K562 (cell line): ENCODE results near the gene ALK. TPM values are rescaled to one million over a fixed set of nuclear protein-coding genes. Genes with fewer than 3 reads are reported as not detected.

Source experiments
- ATAC-seq: fragments of 200-7000 bp; cut with Tn5 transposase; 3 replicates; pipeline ENCODE4 v1.9.1; 2020; ENCODE audit warnings: moderate library complexity
- BruUV-seq: library from RNA; stranded (reverse); fragments of 400-500 nt; replicated peaks from 2 replicates; lab custom pipeline; 2021; lab: Mats Ljungman, UMichigan
- CTCF ChIA-PET: fragments of 300-600 bp; formaldehyde crosslinking; extraction: SDS; loops from one replicate; lab custom pipeline; 2021; ENCODE audit warnings: low intra/inter-chr PET ratio; lab: Yijun Ruan, JAX
- POLR2A ChIA-PET: fragments of 300-600, 350-650 bp; sonication (Branson Sonifier 250); formaldehyde crosslinking; extraction: SDS; loops from one replicate; lab custom pipeline; 2021; ENCODE audit warnings: antibody characterized with exemption, inconsistent platforms; lab: Yijun Ruan, JAX
- DNase-seq, 4 experiments: peaks; one replicate each; pipeline versions ENCODE4 v3.0.0 to v3.0.0-alpha.2; 2011 to 2018; ENCODE audit warnings: low spot score in 3 of 4, mixed read lengths in 3 of 4; ENCODE audit errors: extremely low read depth in 1 of 4
- FAIRE-seq: peaks from 2 replicates; lab custom pipeline; 2011; peaks lifted over from hg19 to GRCh38; lab: Jason Lieb, UNC
- H2AFZ ChIP-seq: 2 replicates; pipeline ENCODE4 v1.6.0; 2011; ENCODE audit warnings: low read depth, low read length, control low read depth, inconsistent platforms
- H3K27ac ChIP-seq: fragments of 200-600 bp; 3 replicates; pipeline ENCODE4 v1.8.0; 2011; ENCODE audit warnings: low read depth, mild to moderate bottlenecking, control low read depth, inconsistent platforms, low read length, moderate library complexity, mixed read lengths; ENCODE audit errors: extremely low read depth
- H3K27me3 ChIP-seq, 2 experiments: fragments of 300-600 bp in 1 of 2; 2 replicates in 1 of 2; 3 replicates in 1 of 2; pipeline versions ENCODE4 v1.6.0 to v1.8.0; 2011; ENCODE audit warnings: inconsistent platforms in 2 of 2, low read length in 2 of 2, mild to moderate bottlenecking in 1 of 2, mixed read lengths in 1 of 2, moderate library complexity in 1 of 2; ENCODE audit not compliant: control insufficient read depth in 2 of 2, insufficient read depth in 2 of 2
- H3K36me3 ChIP-seq: fragments of 300-600 bp; 3 replicates; pipeline ENCODE4 v1.8.0; 2011; ENCODE audit warnings: mild to moderate bottlenecking, low read length, inconsistent platforms; ENCODE audit not compliant: control insufficient read depth, insufficient read depth
- H3K4me1 ChIP-seq, 2 experiments: fragments of 200-600 bp in 1 of 2; replicated peaks in 1 of 2; 2 replicates in 1 of 2; 3 replicates in 1 of 2; pipeline versions ENCODE4 v1.5.1 to v1.8.0; 2011; ENCODE audit warnings: inconsistent platforms in 2 of 2, low read length in 2 of 2, mild to moderate bottlenecking in 1 of 2, mixed read lengths in 1 of 2, moderate library complexity in 1 of 2; ENCODE audit not compliant: control insufficient read depth in 2 of 2, insufficient read depth in 2 of 2
- H3K4me2 ChIP-seq: 2 replicates; pipeline ENCODE4 v1.6.1; 2011; ENCODE audit warnings: low read length, control low read depth, inconsistent platforms, mixed read lengths; ENCODE audit not compliant: insufficient read depth
- H3K4me3 ChIP-seq: fragments of 200-600 bp; sonication (generic), shearing (Covaris generic); 2 replicates; pipeline ENCODE4 v1.5.1; 2016; ENCODE audit warnings: control low read depth, inconsistent platforms
- H3K79me2 ChIP-seq: fragments of 200-600 bp; 3 replicates; pipeline ENCODE4 v1.8.0; 2011; ENCODE audit warnings: low read length, inconsistent platforms; ENCODE audit not compliant: control insufficient read depth, insufficient read depth
- H3K9ac ChIP-seq, 2 experiments: 2 replicates each; pipeline versions ENCODE4 v1.6.0 to v1.6.1; 2011; ENCODE audit warnings: low read depth in 2 of 2, low read length in 2 of 2, control low read depth in 1 of 2, inconsistent platforms in 1 of 2, mild to moderate bottlenecking in 1 of 2, mixed read lengths in 1 of 2; ENCODE audit not compliant: insufficient read depth in 1 of 2
- H3K9me1 ChIP-seq: one replicate; pipeline ENCODE4 v1.6.0; 2011; ENCODE audit warnings: inconsistent platforms, mild to moderate bottlenecking, low read length, moderate library complexity; ENCODE audit not compliant: control insufficient read depth, insufficient read depth
- H3K9me3 ChIP-seq: replicated peaks from 2 replicates; pipeline ENCODE4 v1.5.1; 2011; ENCODE audit warnings: low read depth, low read length, inconsistent platforms; ENCODE audit not compliant: control insufficient read depth, insufficient read depth
- H4K20me1 ChIP-seq: replicated peaks from 2 replicates; pipeline ENCODE4 v1.6.1; 2011; ENCODE audit warnings: low read length, inconsistent platforms, mixed read lengths; ENCODE audit not compliant: control insufficient read depth, insufficient read depth
- GATAD2B ChIP-seq: fragments of 450-650 bp; IDR thresholded peaks from 2 replicates; pipeline ENCODE4 v1.6.1; 2017; ENCODE audit warnings: mild to moderate bottlenecking, borderline replicate concordance
- NFATC3 ChIP-seq: fragments of 450-650 bp; IDR thresholded peaks from 2 replicates; pipeline ENCODE4 v1.6.1; 2017; ENCODE audit warnings: mild to moderate bottlenecking
- OTX1 ChIP-seq: fragments of 450-650 bp; formaldehyde crosslinking; IDR thresholded peaks from 2 replicates; pipeline ENCODE4 v1.4.0; 2022; ENCODE audit warnings: mild to moderate bottlenecking
- ZKSCAN8 ChIP-seq: fragments of 200-800 bp; sonication (Bioruptor generic); IDR thresholded peaks from 2 replicates; pipeline ENCODE4 v1.6.1; 2016; ENCODE audit warnings: missing genetic modification characterization, missing compliant biosample characterization
- WGBS: fragments of 100-300 bp; shearing (Covaris generic); methylation state at CpG from one replicate; pipeline ENCODE4 v1.1.6; 2016; ENCODE audit warnings: low coverage, mixed read lengths; ENCODE audit not compliant: insufficient coverage; ENCODE audit errors: missing lambda C conversion rate; 5-methylcytosine and 5-hydroxymethylcytosine counted together
- in situ Hi-C: fragments of 300-500 bp; cut with MboI; formaldehyde crosslinking; loops from 4 replicates; pipeline ENCODE4 v1.15.0; 2018; ENCODE audit warnings: inconsistent platforms, mixed read lengths
- intact Hi-C: fragments of 100-400 bp; cut with micrococcal nuclease; formaldehyde crosslinking; loops from 2 replicates; pipeline ENCODE4 v1.14.2; 2022
- polyA plus RNA-seq, 8 experiments: library from polyadenylated mRNA; depleted of rRNA in 4 of 8; stranded (reverse) in 5 of 8; unstranded in 3 of 8; fragments of >200 nt; fragmentation: Nextera tagmentation in 2 of 8; fragmentation: Illumina TruSeq in 1 of 8; extraction: Ambion mirVana in 2 of 8; extraction: Trizol in 1 of 8; gene quantifications; 2 replicates each; pipeline versions ENCODE4 v1.2.1 to v1.2.3, GENCODE V29; 2011 to 2014; ENCODE audit warnings: inconsistent platforms in 1 of 8, missing spikeins in 1 of 8
- total RNA-seq, 7 experiments: library from RNA; depleted of rRNA in 6 of 7; stranded (reverse); fragments of >200 nt in 6 of 7; fragmentation: Illumina TruSeq in 2 of 7; extraction: Trizol in 2 of 7; gene quantifications; 2 replicates each; pipeline versions ENCODE4 v1.2.1 to v1.2.3, GENCODE V29; 2011 to 2021; ENCODE audit warnings: low replicate concordance in 1 of 7
- TF ChIP-seq, protein P1 (sequence below): fragments of 250-450 bp; sonication (Bioruptor Pico); IDR thresholded peaks from 2 replicates; pipeline ENCODE4 v1.4.0; 2020; ENCODE audit warnings: mild to moderate bottlenecking, moderate library complexity
- TF ChIP-seq, protein P2 (sequence below): IDR thresholded peaks from 3 replicates; pipeline ENCODE4 v1.6.1; 2011; ENCODE audit warnings: borderline replicate concordance, mild to moderate bottlenecking; ENCODE audit not compliant: insufficient read length, insufficient read depth

ALK gene
- total and polyA plus RNA-seq, 9 of the 15 experiments (the other 6 are each of a cell fraction or from before 2014, with no cell fraction given) = not detected

DNA sequence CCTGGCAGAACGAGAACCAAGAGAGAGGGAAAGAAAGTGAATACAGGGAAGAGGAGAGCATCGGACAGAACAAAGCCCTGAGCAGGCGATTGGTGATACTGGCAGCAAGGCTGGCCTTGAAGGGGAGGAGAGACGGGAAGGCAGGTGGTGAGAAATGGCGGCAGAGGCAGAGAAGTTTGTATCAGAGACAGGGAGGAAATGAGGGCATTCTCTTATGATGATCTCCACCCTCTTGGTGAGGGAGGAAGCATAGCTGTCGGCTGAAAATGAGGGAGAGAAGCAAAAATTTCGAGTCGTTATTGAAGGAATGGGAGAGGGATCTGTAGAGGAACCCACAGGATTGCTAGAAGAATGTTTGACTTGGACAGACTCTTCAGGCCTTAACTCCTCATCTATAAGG, 725.6 kb downstream of the ALK start:
- Histone ChIP-seq H3K36me3 (no peaks in the 10 kb centered on the region), H3K79me2 (no peaks in the 10 kb centered on the region), H2AFZ (no peak overlapping the region), H4K20me1 (no peaks in the 10 kb centered on the region), H3K4me1 (no peaks in the 10 kb centered on the region), H3K9ac (no peak overlapping the region), H3K9me3 (no peaks in the 10 kb centered on the region), H3K9me1 (no peaks in the 10 kb centered on the region), H3K27ac (no peak overlapping the region), H3K4me2 (no peak overlapping the region), H3K4me3 (no peak overlapping the region), H3K27me3 (peaks cover 7 to 10% of the 10 kb centered on the region in 2 experiments; a peak in 3 of 5 replicates)
- no peak for TF ChIP-seq NFATC3
- BruUV-seq = no TSS peak
- in situ Hi-C loops (no loop called here), intact Hi-C loops (loop anchor here (2.0 to 10.0 kb wide), 3 partner anchors 121 to 611 kb away; partner anchors contain the start of gene PCARE)
- ATAC-seq = no peak
- no peak for FAIRE-seq
- WGBS = 2% methylated on average over 8 of the region's 8 CpGs
- ChIA-PET CTCF (interaction anchor here (2.8 to 3.4 kb wide), 2 partner anchors 238 to 374 kb away, joined by 13 to 48 read pairs; no protein-coding TSS in a partner anchor), POLR2A (no interaction called here)
- DNase-seq = no peak

DNA sequence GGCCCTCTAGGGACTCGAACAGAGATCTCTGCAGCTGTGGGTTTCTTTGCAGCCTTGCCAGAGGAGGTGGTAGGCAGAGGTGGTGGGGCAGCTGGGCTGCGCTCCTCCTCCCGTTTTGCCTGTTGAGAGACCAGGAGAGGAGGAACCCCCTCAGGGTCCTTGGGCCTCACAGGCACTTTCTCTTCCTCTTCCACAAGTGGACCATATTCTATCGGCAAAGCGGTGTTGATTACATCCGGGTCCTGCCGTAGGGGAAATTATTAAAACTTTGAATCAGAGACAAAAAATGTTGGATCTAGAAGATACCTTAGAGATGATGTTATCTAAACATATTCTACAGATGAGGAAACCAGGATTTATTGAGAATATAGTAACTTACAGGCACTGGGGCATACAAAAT, 727.7 kb downstream of the ALK start:
- Histone ChIP-seq H3K4me1 (no peaks in the 10 kb centered on the region), H4K20me1 (no peaks in the 10 kb centered on the region), H3K4me3 (no peak overlapping the region), H3K9me3 (no peaks in the 10 kb centered on the region), H3K79me2 (no peaks in the 10 kb centered on the region), H3K27ac (no peak overlapping the region), H3K27me3 (peaks cover 7 to 10% of the 10 kb centered on the region in 2 experiments; a peak in 3 of 5 replicates), H3K9ac (no peak overlapping the region), H3K4me2 (no peak overlapping the region), H3K36me3 (no peaks in the 10 kb centered on the region), H2AFZ (peak overlapping the region; percentile 39; the same call in 1 of the 2 replicates), H3K9me1 (no peaks in the 10 kb centered on the region)
- DNase-seq (no peak), FAIRE-seq (no peak), ATAC-seq (no peak)
- in situ Hi-C loops (no loop called here), intact Hi-C loops (loop anchor here (10.0 kb wide), 2 partner anchors 119 to 609 kb away; partner anchors contain the start of gene PCARE)
- POLR2A ChIA-PET = interaction anchor here (1.2 to 1.5 kb wide), 2 partner anchors 8 to 10 kb away, joined by 3 to 4 read pairs; no protein-coding TSS in a partner anchor
- WGBS = 28% methylated on average over 7 of the region's 7 CpGs
- CTCF ChIA-PET = interaction anchor here (0.9 kb wide), 1 partner anchor 235 kb away, joined by 3 read pairs; no protein-coding TSS in a partner anchor
- no TSS peak for BruUV-seq
- TF ChIP-seq GATAD2B (no peak), OTX1 (CRISPR knock-in tag) (no peak), ZKSCAN8 (CRISPR knock-in tag) (no peak)
- TF ChIP-seq, protein P1, sequence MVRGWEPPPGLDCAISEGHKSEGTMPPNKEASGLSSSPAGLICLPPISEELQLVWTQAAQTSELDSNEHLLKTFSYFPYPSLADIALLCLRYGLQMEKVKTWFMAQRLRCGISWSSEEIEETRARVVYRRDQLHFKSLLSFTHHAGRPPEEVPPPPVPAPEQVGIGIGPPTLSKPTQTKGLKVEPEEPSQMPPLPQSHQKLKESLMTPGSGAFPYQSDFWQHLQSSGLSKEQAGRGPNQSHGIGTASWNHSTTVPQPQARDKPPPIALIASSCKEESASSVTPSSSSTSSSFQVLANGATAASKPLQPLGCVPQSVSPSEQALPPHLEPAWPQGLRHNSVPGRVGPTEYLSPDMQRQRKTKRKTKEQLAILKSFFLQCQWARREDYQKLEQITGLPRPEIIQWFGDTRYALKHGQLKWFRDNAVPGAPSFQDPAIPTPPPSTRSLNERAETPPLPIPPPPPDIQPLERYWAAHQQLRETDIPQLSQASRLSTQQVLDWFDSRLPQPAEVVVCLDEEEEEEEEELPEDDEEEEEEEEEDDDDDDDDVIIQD = no peak
- TF ChIP-seq, protein P2, sequence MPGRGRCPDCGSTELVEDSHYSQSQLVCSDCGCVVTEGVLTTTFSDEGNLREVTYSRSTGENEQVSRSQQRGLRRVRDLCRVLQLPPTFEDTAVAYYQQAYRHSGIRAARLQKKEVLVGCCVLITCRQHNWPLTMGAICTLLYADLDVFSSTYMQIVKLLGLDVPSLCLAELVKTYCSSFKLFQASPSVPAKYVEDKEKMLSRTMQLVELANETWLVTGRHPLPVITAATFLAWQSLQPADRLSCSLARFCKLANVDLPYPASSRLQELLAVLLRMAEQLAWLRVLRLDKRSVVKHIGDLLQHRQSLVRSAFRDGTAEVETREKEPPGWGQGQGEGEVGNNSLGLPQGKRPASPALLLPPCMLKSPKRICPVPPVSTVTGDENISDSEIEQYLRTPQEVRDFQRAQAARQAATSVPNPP = no peak
